GM10248 (cell line): ENCODE data around the gene UNC5B.

Experiments
- CTCF ChIA-PET: fragments of 300-600 bp; sonication (Branson Sonifier 250); formaldehyde crosslinking; extraction: SDS; loops from one replicate; lab custom pipeline; 2021; ENCODE audit warnings: antibody characterized with exemption; lab: Yijun Ruan, JAX
- POLR2A ChIA-PET: fragments of 350-650 bp; sonication (Branson Sonifier 250); formaldehyde crosslinking; extraction: SDS; loops from one replicate; lab custom pipeline; 2020; ENCODE audit warnings: antibody characterized with exemption; lab: Yijun Ruan, JAX
- DNase-seq: peaks from one replicate; pipeline ENCODE4 v3.0.0; 2012; ENCODE audit errors: extremely low spot score
- TF ChIP-seq, protein P1 (sequence below): IDR thresholded peaks from 2 replicates; pipeline ENCODE4 v1.5.1; 2012; ENCODE audit warnings: mild to moderate bottlenecking, low read depth; ENCODE audit errors: extremely low read depth, missing control alignments, control extremely low read depth

The UNC5B gene

DNA sequence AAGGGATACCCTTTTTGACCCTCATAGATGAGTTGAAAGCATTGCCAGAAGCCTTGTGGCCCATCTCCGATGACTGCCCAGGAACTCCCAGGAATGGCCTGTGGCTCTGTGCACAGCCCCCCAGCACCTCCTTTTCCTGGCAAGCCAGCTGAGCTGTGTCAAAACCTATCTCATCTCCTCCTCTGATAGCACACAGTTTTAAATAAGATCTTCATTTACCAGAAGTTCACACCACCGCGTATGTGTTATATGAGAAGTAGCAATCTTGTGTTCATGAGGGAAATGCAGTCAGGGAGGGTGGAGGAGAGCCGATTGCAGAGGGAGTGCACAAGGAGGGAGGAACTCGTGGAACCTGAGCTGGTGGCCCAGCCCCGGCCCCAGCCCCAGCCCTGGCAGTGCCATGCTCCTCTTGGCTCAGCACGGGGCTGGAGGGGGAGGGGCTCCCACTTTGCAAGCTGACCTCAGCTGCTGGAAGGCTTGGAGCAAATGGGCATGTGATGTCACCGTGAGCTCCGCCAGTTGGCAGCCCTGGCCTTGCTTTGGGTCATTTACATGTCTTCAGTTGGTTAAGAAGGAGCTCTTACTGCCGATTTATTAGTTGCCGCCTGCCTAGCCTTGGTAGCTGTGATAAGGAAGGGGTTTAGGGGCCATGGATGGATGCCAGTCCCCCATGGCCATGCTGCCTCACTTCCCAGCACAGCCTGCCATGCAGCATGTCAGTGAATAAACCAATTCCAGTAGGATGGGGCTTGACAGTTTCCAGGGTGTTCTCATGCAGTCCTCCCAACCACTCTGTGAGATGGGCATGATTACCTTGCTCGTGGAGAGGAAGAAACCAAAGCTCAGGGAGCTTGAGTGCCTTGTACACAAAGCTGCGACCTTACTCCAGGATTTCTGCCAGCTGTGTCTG lies 20.0 kb downstream of the UNC5B start:
- CTCF ChIA-PET = no interaction called here

DNA sequence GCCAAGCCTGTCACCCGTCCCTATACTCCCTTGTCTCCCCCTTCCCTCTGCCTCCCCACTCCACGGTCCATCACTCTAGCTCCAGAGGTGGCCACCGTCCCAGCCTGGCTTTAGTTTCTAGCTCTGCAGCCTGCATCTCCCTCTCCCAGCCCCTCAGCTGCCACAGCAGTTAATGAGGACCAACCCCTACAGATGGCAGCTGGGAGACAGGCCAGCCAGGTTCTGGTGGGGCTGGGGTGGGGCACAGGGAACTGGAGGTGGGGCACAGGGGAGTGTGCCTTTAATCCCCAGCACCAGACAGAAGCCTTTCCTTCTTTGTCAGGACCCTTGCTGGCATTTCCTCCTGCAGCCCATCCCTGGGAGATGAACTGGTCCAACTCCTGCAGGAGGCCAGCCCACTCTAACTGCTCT lies 21.1 kb downstream of the UNC5B start:
- TF ChIP-seq, protein P1, sequence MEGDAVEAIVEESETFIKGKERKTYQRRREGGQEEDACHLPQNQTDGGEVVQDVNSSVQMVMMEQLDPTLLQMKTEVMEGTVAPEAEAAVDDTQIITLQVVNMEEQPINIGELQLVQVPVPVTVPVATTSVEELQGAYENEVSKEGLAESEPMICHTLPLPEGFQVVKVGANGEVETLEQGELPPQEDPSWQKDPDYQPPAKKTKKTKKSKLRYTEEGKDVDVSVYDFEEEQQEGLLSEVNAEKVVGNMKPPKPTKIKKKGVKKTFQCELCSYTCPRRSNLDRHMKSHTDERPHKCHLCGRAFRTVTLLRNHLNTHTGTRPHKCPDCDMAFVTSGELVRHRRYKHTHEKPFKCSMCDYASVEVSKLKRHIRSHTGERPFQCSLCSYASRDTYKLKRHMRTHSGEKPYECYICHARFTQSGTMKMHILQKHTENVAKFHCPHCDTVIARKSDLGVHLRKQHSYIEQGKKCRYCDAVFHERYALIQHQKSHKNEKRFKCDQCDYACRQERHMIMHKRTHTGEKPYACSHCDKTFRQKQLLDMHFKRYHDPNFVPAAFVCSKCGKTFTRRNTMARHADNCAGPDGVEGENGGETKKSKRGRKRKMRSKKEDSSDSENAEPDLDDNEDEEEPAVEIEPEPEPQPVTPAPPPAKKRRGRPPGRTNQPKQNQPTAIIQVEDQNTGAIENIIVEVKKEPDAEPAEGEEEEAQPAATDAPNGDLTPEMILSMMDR = no peak
- DNase-seq = no peak
- POLR2A ChIA-PET = no interaction called here
- CTCF ChIA-PET = no interaction called here

More for the DNA sequence above, 20.0 kb downstream of the UNC5B start:
- POLR2A ChIA-PET = no interaction called here
- no peak for DNase-seq
- TF ChIP-seq, protein P1 = no peak

DNA sequence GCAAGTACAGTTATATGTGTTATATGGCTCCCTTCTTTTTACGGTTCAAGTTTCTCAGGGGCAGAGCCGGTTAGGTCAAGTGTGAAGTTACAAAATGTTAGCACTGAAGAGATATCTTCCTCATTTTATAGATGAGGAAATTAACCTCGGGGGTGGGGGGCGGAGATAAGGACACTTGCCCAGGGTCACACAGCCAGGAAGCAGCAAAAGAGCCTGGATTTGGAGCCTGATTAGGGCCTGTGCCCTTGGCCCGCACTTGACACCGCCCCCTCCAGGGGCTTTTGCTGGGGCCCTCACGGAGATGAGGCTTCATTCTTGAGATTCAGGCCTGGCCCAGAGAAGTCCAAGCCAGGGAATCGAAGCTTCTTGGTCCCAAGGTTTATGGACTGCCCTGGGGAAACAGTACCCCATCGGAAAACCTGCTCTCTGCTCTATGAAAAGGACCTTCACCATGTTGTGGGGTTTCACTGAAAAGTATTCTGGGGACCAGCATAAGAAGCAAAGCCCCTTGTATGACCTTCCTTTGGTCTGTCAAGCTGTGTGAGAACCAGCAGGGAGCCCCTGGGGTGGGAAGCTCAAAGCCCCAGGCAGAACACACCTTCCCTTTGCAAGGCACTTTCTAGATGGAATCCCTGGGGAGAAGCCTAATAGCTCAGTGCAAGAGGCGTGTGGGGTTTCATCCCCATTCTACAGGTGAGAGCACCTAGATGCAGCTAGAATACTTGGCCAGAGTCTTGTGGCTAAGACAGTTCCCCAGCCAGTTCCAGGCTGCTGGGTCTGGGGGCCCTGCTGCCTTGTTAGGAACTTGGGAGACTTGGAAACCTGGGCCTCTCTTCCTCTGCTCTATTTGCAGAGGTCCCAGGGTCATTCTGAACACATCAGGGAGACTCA lies 21.9 kb downstream of the UNC5B start:
- no peak for DNase-seq
- TF ChIP-seq, protein P1 = no peak
- POLR2A ChIA-PET = no interaction called here
- CTCF ChIA-PET = interaction anchor here (1.1 kb wide), 1 partner anchor 12 kb away, joined by 3 read pairs; no protein-coding TSS in a partner anchor

DNA sequence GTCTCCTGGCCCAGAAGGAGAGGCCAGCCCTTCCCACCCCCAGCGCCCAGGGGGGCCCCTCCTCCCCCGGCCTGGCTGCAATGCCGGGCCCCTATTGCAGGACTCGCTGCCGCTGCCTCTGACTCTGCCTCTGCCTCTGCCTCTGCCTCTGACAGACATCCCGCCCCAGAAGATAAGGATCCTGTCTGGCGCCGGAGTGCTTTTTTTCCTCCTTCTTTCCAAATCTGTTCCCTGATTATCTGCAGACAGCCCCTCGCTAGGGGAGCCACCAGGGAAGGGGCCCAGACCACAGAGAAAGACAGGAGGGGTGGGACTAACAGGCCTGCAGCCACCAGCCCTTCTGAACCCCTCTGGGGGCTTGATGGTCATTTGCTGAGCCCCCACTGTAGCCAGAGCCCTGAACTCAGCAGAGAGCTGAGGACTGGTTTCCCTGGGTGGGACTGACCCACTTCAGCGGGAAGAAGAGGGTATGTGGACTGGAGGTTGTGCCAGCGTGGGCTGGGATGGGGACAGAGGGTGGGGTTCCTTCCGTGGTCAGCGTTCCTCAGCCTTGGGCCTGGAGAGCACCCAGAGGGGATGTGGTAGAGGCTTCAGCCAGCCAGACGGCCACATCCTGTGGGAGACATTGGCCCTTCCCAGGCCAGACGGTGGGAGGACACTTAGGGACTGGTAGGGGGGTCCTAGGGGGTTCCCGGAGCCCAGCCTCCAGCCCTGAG lies 22.8 kb downstream of the UNC5B start:
- CTCF ChIA-PET = interaction anchor here (1.1 kb wide), 1 partner anchor 11 kb away, joined by 3 read pairs; no protein-coding TSS in a partner anchor
- TF ChIP-seq, protein P1 = no peak
- POLR2A ChIA-PET = no interaction called here
- DNase-seq = no peak

DNA sequence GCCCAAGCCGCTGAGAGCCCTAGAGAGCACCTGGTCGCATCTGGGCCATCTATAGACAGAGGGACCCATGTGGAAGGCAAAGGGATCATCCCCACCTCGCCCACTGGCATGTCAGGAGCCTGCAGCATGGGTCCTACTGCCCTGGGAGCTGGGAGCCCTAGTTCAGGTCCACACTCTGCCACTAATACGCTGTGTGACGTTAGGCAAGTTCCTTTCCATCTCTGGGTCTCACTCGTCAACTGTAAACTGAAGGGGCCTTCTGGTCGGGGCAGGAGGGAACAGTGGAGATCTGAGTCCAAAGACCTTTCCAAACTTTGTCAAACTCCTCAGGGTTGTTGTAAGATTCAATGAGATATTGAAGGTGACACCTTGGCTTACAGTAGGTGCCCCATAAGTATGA lies 23.4 kb downstream of the UNC5B start:
- POLR2A ChIA-PET = no interaction called here

More for the DNA sequence above, 23.4 kb downstream of the UNC5B start:
- DNase-seq = no peak
- TF ChIP-seq, protein P1 = no peak
- CTCF ChIA-PET = no interaction called here
